ENCODE results near the gene CD58. TPM values are rescaled to one million over a fixed set of nuclear protein-coding genes. Genes with fewer than 3 reads are reported as not detected.

Gene CD58
- total RNA-seq, 1 donor from 2014 or later, result 160 TPM

GRCh38 chr1:116482490-116482889, 88.3 kb downstream of the CD58 start:
- Mint-ChIP-seq H3K27ac (no peak overlapping the region), H3K27me3 (no peaks in the 10 kb centered on the region), H3K4me3 (no peak overlapping the region), H3K36me3 (ENCODE audit: low read depth) (no peaks in the 10 kb centered on the region), H3K4me1 (no peaks in the 10 kb centered on the region), H3K9me3 (no peaks in the 10 kb centered on the region)
- TF ChIP-seq CTCF (IDR thresholded peaks at IDR 0.05), result no peak
- POLR2A ChIA-PET, result no interaction called here
- DNase-seq (no peak), ATAC-seq (ENCODE audit: low read depth) (no peak)
- intact Hi-C loops (cut with micrococcal nuclease), result no loop called here
- CTCF ChIA-PET, result interaction anchor here (4.2 to 8.0 kb wide), 4 partner anchors 11 to 342 kb away, joined by 15 to 250 read pairs (median 52); no protein-coding TSS in a partner anchor

- no peak overlapping the region for H3K27ac Mint-ChIP-seq
- no peak for ATAC-seq (ENCODE audit: low read depth)
- CTCF ChIA-PET, result interaction anchor here (5.3 to 8.0 kb wide), 2 partner anchors 16 to 341 kb away, joined by 59 to 250 read pairs; no protein-coding TSS in a partner anchor
- no peak overlapping the region for H3K4me3 Mint-ChIP-seq
- H3K4me1 Mint-ChIP-seq, result no peaks in the 10 kb centered on the region
- intact Hi-C loops (cut with micrococcal nuclease), result no loop called here
- no peaks in the 10 kb centered on the region for H3K36me3 Mint-ChIP-seq (ENCODE audit: low read depth)
- POLR2A ChIA-PET, result interaction anchor here (0.5 kb wide), 1 partner anchor 9 kb away, joined by 3 read pairs; no protein-coding TSS in a partner anchor
- H3K9me3 Mint-ChIP-seq, result no peaks in the 10 kb centered on the region
- TF ChIP-seq CTCF (IDR thresholded peaks at IDR 0.05), result no peak
- DNase-seq, result no peak
- H3K27me3 Mint-ChIP-seq, result no peaks in the 10 kb centered on the region
Measured at GRCh38 chr1:116481934-116482333, 88.9 kb downstream of the CD58 start.

GRCh38 chr1:116478621-116479020, 92.2 kb downstream of the CD58 start:
- DNase-seq (no peak), ATAC-seq (ENCODE audit: low read depth) (no peak)
- no peaks in the 10 kb centered on the region for H3K9me3 Mint-ChIP-seq
- no peaks in the 10 kb centered on the region for H3K27me3 Mint-ChIP-seq
- H3K36me3 Mint-ChIP-seq (ENCODE audit: low read depth), result no peaks in the 10 kb centered on the region
- CTCF ChIA-PET, result interaction anchor here (1.4 kb wide), 1 partner anchor 339 kb away, joined by 5 read pairs; no protein-coding TSS in a partner anchor
- no peak overlapping the region for H3K27ac Mint-ChIP-seq
- H3K4me1 Mint-ChIP-seq, result no peaks in the 10 kb centered on the region
- TF ChIP-seq CTCF (IDR thresholded peaks at IDR 0.05), result no peak
- H3K4me3 Mint-ChIP-seq, result no peak overlapping the region
- intact Hi-C loops (cut with micrococcal nuclease), result no loop called here
- POLR2A ChIA-PET, result no interaction called here

- ChIA-PET CTCF (interaction anchor here (0.9 to 1.1 kb wide), 2 partner anchors 338 to 583 kb away, joined by 3 read pairs; partner anchors contain the start of gene TTF2), POLR2A (no interaction called here)
- ATAC-seq (ENCODE audit: low read depth), result no peak
- Mint-ChIP-seq H3K36me3 (ENCODE audit: low read depth) (no peaks in the 10 kb centered on the region), H3K9me3 (no peaks in the 10 kb centered on the region), H3K4me3 (no peak overlapping the region), H3K4me1 (no peaks in the 10 kb centered on the region), H3K27me3 (no peaks in the 10 kb centered on the region), H3K27ac (no peak overlapping the region)
- no peak for DNase-seq
- TF ChIP-seq CTCF (IDR thresholded peaks at IDR 0.05), result no peak
- intact Hi-C loops (cut with micrococcal nuclease), result no loop called here
Measured at GRCh38 chr1:116477429-116477828, 93.4 kb downstream of the CD58 start.

GRCh38 chr1:116476321-116476720, 94.5 kb downstream of the CD58 start:
- POLR2A ChIA-PET, result no interaction called here
- no peak for TF ChIP-seq CTCF (IDR thresholded peaks at IDR 0.05)
- no peaks in the 10 kb centered on the region for H3K36me3 Mint-ChIP-seq (ENCODE audit: low read depth)
- CTCF ChIA-PET, result interaction anchor here (2.9 kb wide), 1 partner anchor 9 kb away, joined by 17 read pairs; no protein-coding TSS in a partner anchor
- ATAC-seq (ENCODE audit: low read depth) (no peak), DNase-seq (no peak)
- no peaks in the 10 kb centered on the region for H3K4me1 Mint-ChIP-seq
- intact Hi-C loops (cut with micrococcal nuclease), result no loop called here
- no peaks in the 10 kb centered on the region for H3K9me3 Mint-ChIP-seq
- H3K4me3 Mint-ChIP-seq, result no peak overlapping the region
- H3K27ac Mint-ChIP-seq, result no peak overlapping the region
- no peaks in the 10 kb centered on the region for H3K27me3 Mint-ChIP-seq

All from activated B cell treated with CpG ODN at 0.5 μM for 24 hours (primary cell).